KMS-11 (cell line): Measurements from ENCODE around the gene SIX6.

ENCODE experiments used
- H2AFZ ChIP-seq: fragments of 200-600 bp; sonication (generic); 2 replicates; pipeline ENCODE4 v1.6.1; 2016; ENCODE audit warnings: antibody characterized with exemption, mixed run types, low read depth
- H3K27ac ChIP-seq: fragments of 200-600 bp; sonication (generic); 2 replicates; pipeline ENCODE4 v1.6.1; 2016; ENCODE audit warnings: mild to moderate bottlenecking, mixed run types
- H3K27me3 ChIP-seq: fragments of 200-600 bp; sonication (generic); 2 replicates; pipeline ENCODE4 v1.6.1; 2017; ENCODE audit warnings: mild to moderate bottlenecking, low read depth, mixed run types, moderate library complexity; ENCODE audit not compliant: insufficient read depth
- H3K36me3 ChIP-seq: fragments of 200-600 bp; sonication (generic); 2 replicates; pipeline ENCODE4 v1.6.1; 2017; ENCODE audit warnings: mild to moderate bottlenecking, mixed run types; ENCODE audit not compliant: insufficient read depth
- H3K4me1 ChIP-seq: fragments of 200-600 bp; sonication (generic); 2 replicates; pipeline ENCODE4 v1.6.1; 2016; ENCODE audit warnings: mild to moderate bottlenecking, low read depth, mixed run types; ENCODE audit not compliant: poor library complexity, severe bottlenecking
- H3K4me2 ChIP-seq: fragments of 200-600 bp; sonication (generic); 2 replicates; pipeline ENCODE4 v1.7.0; 2016; ENCODE audit warnings: mild to moderate bottlenecking, mixed run types
- H3K4me3 ChIP-seq: fragments of 200-600 bp; sonication (generic); IDR thresholded peaks from 2 replicates; pipeline ENCODE4 v1.6.1; 2017; ENCODE audit warnings: low read depth, low read length, mixed read lengths; ENCODE audit not compliant: insufficient read depth
- H3K79me2 ChIP-seq: fragments of 200-600 bp; sonication (generic); 2 replicates; pipeline ENCODE4 v1.6.1; 2016; ENCODE audit warnings: low read depth, mixed run types; ENCODE audit not compliant: insufficient read depth
- H3K9ac ChIP-seq: fragments of 200-600 bp; sonication (generic); 2 replicates; pipeline ENCODE4 v1.6.1; 2016; ENCODE audit warnings: mild to moderate bottlenecking, mixed run types
- H4K20me1 ChIP-seq: fragments of 200-600 bp; sonication (generic); 2 replicates; pipeline ENCODE4 v1.6.1; 2016; ENCODE audit warnings: mild to moderate bottlenecking, mixed run types; ENCODE audit not compliant: insufficient read depth
- TF ChIP-seq, protein P1 (sequence below): fragments of 200-600 bp; sonication (generic); conservative IDR thresholded peaks from 2 replicates; pipeline ENCODE4 v1.6.1; 2017; ENCODE audit warnings: low read depth, mild to moderate bottlenecking, antibody characterized with exemption, low read length, moderate library complexity, mixed read lengths

SIX6 gene

DNA sequence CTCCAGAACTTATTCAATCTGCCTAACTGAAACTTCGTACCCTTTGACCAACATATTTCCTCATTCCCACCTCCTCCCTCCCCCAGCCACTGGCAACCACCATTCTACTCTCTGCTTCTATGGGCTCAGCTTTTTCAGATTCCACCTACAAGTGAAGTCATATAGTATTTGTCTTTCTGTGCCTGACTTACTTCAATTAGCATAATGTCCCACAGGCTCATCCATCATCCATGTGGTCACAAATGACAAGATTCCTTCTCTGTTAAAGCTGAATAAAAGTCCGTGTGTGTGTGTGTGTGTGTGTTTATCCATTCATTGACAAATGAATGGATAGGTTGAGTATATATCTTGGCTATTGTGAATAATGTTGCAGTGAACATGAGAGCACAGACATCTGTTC, 21.7 kb upstream of the SIX6 start:
- no peaks in the 10 kb centered on the region for H4K20me1 ChIP-seq
- H3K9ac ChIP-seq, result no peak overlapping the region
- no peak overlapping the region for H3K4me3 ChIP-seq
- no peaks in the 10 kb centered on the region for H3K27me3 ChIP-seq
- no peak overlapping the region for H3K4me2 ChIP-seq
- H2AFZ ChIP-seq, result no peak overlapping the region
- TF ChIP-seq, protein P1, sequence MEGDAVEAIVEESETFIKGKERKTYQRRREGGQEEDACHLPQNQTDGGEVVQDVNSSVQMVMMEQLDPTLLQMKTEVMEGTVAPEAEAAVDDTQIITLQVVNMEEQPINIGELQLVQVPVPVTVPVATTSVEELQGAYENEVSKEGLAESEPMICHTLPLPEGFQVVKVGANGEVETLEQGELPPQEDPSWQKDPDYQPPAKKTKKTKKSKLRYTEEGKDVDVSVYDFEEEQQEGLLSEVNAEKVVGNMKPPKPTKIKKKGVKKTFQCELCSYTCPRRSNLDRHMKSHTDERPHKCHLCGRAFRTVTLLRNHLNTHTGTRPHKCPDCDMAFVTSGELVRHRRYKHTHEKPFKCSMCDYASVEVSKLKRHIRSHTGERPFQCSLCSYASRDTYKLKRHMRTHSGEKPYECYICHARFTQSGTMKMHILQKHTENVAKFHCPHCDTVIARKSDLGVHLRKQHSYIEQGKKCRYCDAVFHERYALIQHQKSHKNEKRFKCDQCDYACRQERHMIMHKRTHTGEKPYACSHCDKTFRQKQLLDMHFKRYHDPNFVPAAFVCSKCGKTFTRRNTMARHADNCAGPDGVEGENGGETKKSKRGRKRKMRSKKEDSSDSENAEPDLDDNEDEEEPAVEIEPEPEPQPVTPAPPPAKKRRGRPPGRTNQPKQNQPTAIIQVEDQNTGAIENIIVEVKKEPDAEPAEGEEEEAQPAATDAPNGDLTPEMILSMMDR, result no peak
- H3K4me1 ChIP-seq, result no peaks in the 10 kb centered on the region
- no peak overlapping the region for H3K27ac ChIP-seq
- no peaks in the 10 kb centered on the region for H3K36me3 ChIP-seq
- no peaks in the 10 kb centered on the region for H3K79me2 ChIP-seq

DNA sequence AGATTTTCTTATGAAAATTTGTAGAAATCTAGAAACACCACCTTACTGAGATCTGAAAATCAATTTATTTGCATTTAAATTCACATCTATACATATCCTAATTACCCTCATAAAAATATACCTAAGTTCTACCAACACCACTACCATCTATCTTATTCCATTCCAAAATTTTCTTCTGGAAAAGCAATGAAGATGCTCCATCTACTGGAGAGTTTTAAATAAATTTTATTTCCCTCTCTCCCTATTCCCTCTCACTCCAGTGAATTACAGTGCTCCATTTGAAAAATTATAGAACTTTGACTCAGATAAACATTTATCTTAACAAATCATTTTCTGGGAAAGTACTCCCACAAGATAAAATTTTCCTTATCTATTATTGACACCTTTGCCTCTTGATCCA, 20.8 kb upstream of the SIX6 start:
- Histone ChIP-seq H3K9ac (no peak overlapping the region), H3K27ac (no peak overlapping the region), H3K36me3 (no peaks in the 10 kb centered on the region), H4K20me1 (no peaks in the 10 kb centered on the region), H3K4me3 (no peak overlapping the region), H3K4me2 (no peak overlapping the region), H2AFZ (no peak overlapping the region), H3K27me3 (no peaks in the 10 kb centered on the region), H3K4me1 (no peaks in the 10 kb centered on the region), H3K79me2 (no peaks in the 10 kb centered on the region)
- TF ChIP-seq, protein P1, result no peak

DNA sequence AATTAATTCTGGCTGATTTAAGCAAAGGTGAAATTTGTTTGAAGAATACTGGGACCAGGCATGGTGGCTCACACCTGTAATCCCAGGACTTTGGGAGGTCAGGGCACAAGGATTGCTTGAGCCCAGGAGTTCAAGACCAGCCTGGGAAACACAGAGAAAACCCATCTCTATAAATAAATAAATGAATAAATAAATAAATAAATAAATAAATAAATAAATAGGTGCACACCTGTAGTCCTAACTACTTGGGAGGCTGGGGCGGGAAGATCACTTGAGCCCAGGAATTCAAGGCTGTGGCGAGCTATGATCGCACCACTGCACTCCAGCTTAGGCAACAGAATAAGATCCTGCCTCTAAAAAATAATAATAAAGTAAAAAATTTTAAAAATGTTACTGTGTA, 18.7 kb upstream of the SIX6 start:
- Histone ChIP-seq H3K4me1 (no peaks in the 10 kb centered on the region), H2AFZ (no peak overlapping the region), H3K36me3 (no peaks in the 10 kb centered on the region), H4K20me1 (no peaks in the 10 kb centered on the region), H3K4me2 (no peak overlapping the region), H3K4me3 (no peak overlapping the region), H3K27me3 (no peaks in the 10 kb centered on the region), H3K9ac (no peak overlapping the region), H3K79me2 (no peaks in the 10 kb centered on the region), H3K27ac (no peak overlapping the region)
- TF ChIP-seq, protein P1, result no peak

DNA sequence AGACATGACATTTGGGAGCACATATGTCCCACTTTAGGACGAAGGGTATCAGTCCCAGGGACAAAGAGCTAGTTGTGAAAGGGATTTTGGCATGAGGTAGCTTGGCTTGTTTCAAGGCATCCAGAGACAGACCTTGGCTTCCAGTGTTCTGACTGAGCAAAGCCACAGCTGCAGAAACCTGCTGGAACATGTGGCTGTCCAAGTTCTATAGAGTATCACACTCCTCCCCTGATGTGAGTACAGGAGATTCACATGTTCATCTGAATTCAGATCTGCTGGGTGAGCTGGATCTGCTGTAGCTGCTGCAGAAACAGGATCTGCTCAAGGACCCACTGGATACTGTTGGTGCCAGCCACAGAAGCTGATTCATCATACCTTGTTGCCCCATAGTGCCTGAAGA, 13.0 kb upstream of the SIX6 start:
- Histone ChIP-seq H3K27me3 (no peaks in the 10 kb centered on the region), H3K27ac (no peak overlapping the region)

More for the DNA sequence above, 13.0 kb upstream of the SIX6 start:
- no peak overlapping the region for H2AFZ ChIP-seq
- TF ChIP-seq, protein P1, result no peak
- H3K36me3 ChIP-seq, result no peaks in the 10 kb centered on the region
- H4K20me1 ChIP-seq, result no peaks in the 10 kb centered on the region
- no peaks in the 10 kb centered on the region for H3K79me2 ChIP-seq
- no peaks in the 10 kb centered on the region for H3K4me1 ChIP-seq
- no peak overlapping the region for H3K4me3 ChIP-seq
- H3K4me2 ChIP-seq, result no peak overlapping the region
- H3K9ac ChIP-seq, result no peak overlapping the region
